ENCODE data around the gene SGTA. TPM values are rescaled to one million over a fixed set of nuclear protein-coding genes. Genes with fewer than 3 reads are reported as not detected.

The SGTA gene
- total RNA-seq, 4 donors from 2014 or later = 37.9 to 49.5 (median 44.1) TPM

GRCh38 chr19:2802826-2803225 lies 19.8 kb upstream of the SGTA start:
- no peak overlapping the region for H3K4me3 ChIP-seq (ENCODE audit: low read depth, poor library complexity, severe bottlenecking)
- DNase-seq (ENCODE audit: low spot score in 2 of 2) = no peak
- TF ChIP-seq POLR2A (IDR thresholded peaks at IDR 0.05) (no peak), CTCF (IDR thresholded peaks at IDR 0.05) (no peak)
- intact Hi-C loops (cut with DNase I; ENCODE audit: low total_unique reads) = no loop called here
- WGBS, 2 donors = 96 to 97% methylated on average over 17 of the region's 17 CpGs

GRCh38 chr19:2800506-2800905 lies 17.4 kb upstream of the SGTA start:
- 91 to 92% methylated on average over 20 to 22 of the region's 22 CpGs for WGBS, 2 donors
- intact Hi-C loops (cut with DNase I; ENCODE audit: low total_unique reads) = no loop called here

GRCh38 chr19:2799273-2800020 lies 16.4 kb upstream of the SGTA start:
- 90 to 92% methylated on average over 33 to 40 of the region's 41 CpGs for WGBS, 2 donors
- TF ChIP-seq CTCF (IDR thresholded peaks at IDR 0.05) (no peak), POLR2A (IDR thresholded peaks at IDR 0.05) (no peak)
- DNase-seq (ENCODE audit: low spot score in 2 of 2) = no peak
- no peak overlapping the region for H3K4me3 ChIP-seq (ENCODE audit: low read depth, poor library complexity, severe bottlenecking)
- intact Hi-C loops (cut with DNase I; ENCODE audit: low total_unique reads) = no loop called here

More at GRCh38 chr19:2800506-2800905, 17.4 kb upstream of the SGTA start:
- TF ChIP-seq POLR2A (IDR thresholded peaks at IDR 0.05) = no peak
- no peak for TF ChIP-seq CTCF (IDR thresholded peaks at IDR 0.05)
- no peak for DNase-seq (ENCODE audit: low spot score in 2 of 2)
- no peak overlapping the region for H3K4me3 ChIP-seq (ENCODE audit: low read depth, poor library complexity, severe bottlenecking)

- DNase-seq (ENCODE audit: low spot score in 2 of 2) = no peak
- 72 to 81% methylated on average over 7 of the region's 7 CpGs for WGBS, 2 donors
- no peak for TF ChIP-seq CTCF (IDR thresholded peaks at IDR 0.05)
- TF ChIP-seq POLR2A (IDR thresholded peaks at IDR 0.05) = no peak
- intact Hi-C loops (cut with DNase I; ENCODE audit: low total_unique reads) = no loop called here
- no peak overlapping the region for H3K4me3 ChIP-seq (ENCODE audit: low read depth, poor library complexity, severe bottlenecking)
Observed at GRCh38 chr19:2798733-2799132, 15.7 kb upstream of the SGTA start.

- H3K4me3 ChIP-seq (ENCODE audit: low read depth, poor library complexity, severe bottlenecking) = no peak overlapping the region
- TF ChIP-seq POLR2A (IDR thresholded peaks at IDR 0.05) = no peak
- TF ChIP-seq CTCF (IDR thresholded peaks at IDR 0.05) = no peak
- WGBS, 2 donors = 91 to 93% methylated on average over 16 of the region's 16 CpGs
- no peak for DNase-seq (ENCODE audit: low spot score in 2 of 2)
- intact Hi-C loops (cut with DNase I; ENCODE audit: low total_unique reads) = no loop called here
Observed at GRCh38 chr19:2798158-2798685, 15.1 kb upstream of the SGTA start.
